ENCODE data around the gene PCED1B. TPM values are rescaled to one million over a fixed set of nuclear protein-coding genes. Genes with fewer than 3 reads are reported as not detected.

The PCED1B gene
- total RNA-seq, 1 donor from 2014 or later = 65.4 TPM

- ATAC-seq (ENCODE audit: low read depth) (no peak), DNase-seq (no peak)
- intact Hi-C loops (cut with micrococcal nuclease) = no loop called here
- no peaks in the 10 kb centered on the region for H3K9me3 Mint-ChIP-seq
- H3K4me3 Mint-ChIP-seq = no peak overlapping the region
- no peak overlapping the region for H3K27ac Mint-ChIP-seq
- ChIA-PET CTCF (no interaction called here), POLR2A (no interaction called here)
- H3K36me3 Mint-ChIP-seq (ENCODE audit: low read depth) = no peaks in the 10 kb centered on the region
- no peak for TF ChIP-seq CTCF (IDR thresholded peaks at IDR 0.05)
- H3K4me1 Mint-ChIP-seq = peaks cover 6% of the 10 kb centered on the region
- no peaks in the 10 kb centered on the region for H3K27me3 Mint-ChIP-seq
Measured at GRCh38 chr12:47124451-47124850, 45.0 kb downstream of the PCED1B start.

- no peak for TF ChIP-seq CTCF (IDR thresholded peaks at IDR 0.05)
- Mint-ChIP-seq H3K9me3 (no peaks in the 10 kb centered on the region), H3K36me3 (ENCODE audit: low read depth) (no peaks in the 10 kb centered on the region), H3K27ac (no peak overlapping the region), H3K4me3 (no peak overlapping the region), H3K27me3 (no peaks in the 10 kb centered on the region), H3K4me1 (peaks cover 6% of the 10 kb centered on the region)
- no peak for DNase-seq
- POLR2A ChIA-PET = no interaction called here
- ATAC-seq (ENCODE audit: low read depth) = no peak
- intact Hi-C loops (cut with micrococcal nuclease) = no loop called here
- CTCF ChIA-PET = no interaction called here
Measured at GRCh38 chr12:47126246-47126645, 46.8 kb downstream of the PCED1B start.

DNA sequence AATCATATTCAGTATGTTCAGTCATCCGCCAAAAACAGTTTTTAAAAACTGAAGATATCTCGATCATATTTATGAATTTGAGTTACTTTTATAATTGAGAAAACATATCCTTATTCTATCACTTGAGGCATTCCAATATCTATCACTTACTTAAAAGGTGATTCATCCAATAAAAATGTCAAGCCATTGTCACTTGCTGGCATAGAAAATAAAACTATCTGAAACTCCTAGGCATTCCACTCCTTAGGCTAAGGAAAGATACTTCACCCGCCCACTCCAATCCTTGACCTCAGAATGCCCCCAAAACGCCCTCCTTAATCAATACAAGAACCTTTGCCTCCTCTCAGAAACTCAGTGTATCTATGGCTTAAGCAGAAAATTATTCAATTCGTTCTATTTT, 51.6 kb downstream of the PCED1B start:
- H3K4me1 Mint-ChIP-seq = peaks cover 19% of the 10 kb centered on the region
- POLR2A ChIA-PET = no interaction called here
- peaks cover 9% of the 10 kb centered on the region for H3K36me3 Mint-ChIP-seq (ENCODE audit: low read depth)
- DNase-seq = no peak
- CTCF ChIA-PET = no interaction called here
- no peaks in the 10 kb centered on the region for H3K27me3 Mint-ChIP-seq
- no peak overlapping the region for H3K4me3 Mint-ChIP-seq
- TF ChIP-seq CTCF (IDR thresholded peaks at IDR 0.05) = no peak
- no peaks in the 10 kb centered on the region for H3K9me3 Mint-ChIP-seq
- no peak overlapping the region for H3K27ac Mint-ChIP-seq
- intact Hi-C loops (cut with micrococcal nuclease) = no loop called here
- ATAC-seq (ENCODE audit: low read depth) = no peak

DNA sequence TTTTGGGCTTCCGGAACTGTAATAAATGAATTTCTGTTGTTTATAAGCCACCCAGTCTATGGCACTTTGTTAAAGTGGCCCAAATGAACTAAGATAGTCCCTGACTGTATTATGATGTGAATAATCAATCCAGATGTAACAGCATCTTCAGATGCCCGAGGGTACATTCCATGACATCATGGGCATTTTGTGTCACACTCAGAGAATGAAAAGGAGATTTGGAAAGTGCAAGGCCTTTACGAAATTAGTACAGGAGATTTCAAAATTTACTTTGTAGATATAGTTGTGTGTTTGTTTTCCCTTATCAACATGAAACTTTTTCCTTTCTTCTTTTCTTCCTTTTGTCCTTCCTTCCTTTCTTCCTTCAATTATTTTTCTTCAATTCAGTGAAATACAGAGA, 54.6 kb downstream of the PCED1B start:
- Mint-ChIP-seq H3K27ac (no peak overlapping the region), H3K36me3 (ENCODE audit: low read depth) (peaks cover 9% of the 10 kb centered on the region), H3K4me3 (no peak overlapping the region), H3K4me1 (peaks cover 16% of the 10 kb centered on the region), H3K27me3 (no peaks in the 10 kb centered on the region), H3K9me3 (no peaks in the 10 kb centered on the region)
- DNase-seq (no peak), ATAC-seq (ENCODE audit: low read depth) (no peak)
- no peak for TF ChIP-seq CTCF (IDR thresholded peaks at IDR 0.05)
- ChIA-PET CTCF (no interaction called here), POLR2A (interaction anchor here (0.6 kb wide), 1 partner anchor 273 kb away, joined by 5 read pairs; no protein-coding TSS in a partner anchor)
- intact Hi-C loops (cut with micrococcal nuclease) = no loop called here

DNA sequence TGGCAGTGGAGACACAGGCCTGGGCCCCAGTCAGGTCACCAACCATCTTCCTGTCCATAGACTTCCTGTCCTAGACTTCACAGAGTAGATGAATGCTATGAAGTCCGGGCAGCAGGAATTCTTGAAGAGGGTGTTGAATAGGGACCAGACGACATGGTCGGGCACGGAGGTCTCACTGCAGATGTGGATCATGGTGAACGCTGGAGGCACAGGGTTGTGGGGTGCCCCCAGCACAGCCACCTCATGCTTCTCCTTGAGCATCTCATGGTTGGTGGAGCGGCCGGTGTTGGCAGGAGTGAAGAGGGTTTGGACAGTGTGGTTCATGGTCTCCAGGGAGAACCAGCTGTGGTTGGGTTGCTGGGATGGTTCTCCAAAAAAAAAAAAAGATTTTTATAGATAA, 56.2 kb downstream of the PCED1B start:
- intact Hi-C loops (cut with micrococcal nuclease) = no loop called here
- no peaks in the 10 kb centered on the region for H3K9me3 Mint-ChIP-seq
- no peak overlapping the region for H3K27ac Mint-ChIP-seq
- ChIA-PET CTCF (no interaction called here), POLR2A (interaction anchor here (0.7 kb wide), 1 partner anchor 50 kb away, joined by 4 read pairs; no protein-coding TSS in a partner anchor)
- no peaks in the 10 kb centered on the region for H3K27me3 Mint-ChIP-seq
- H3K4me3 Mint-ChIP-seq = no peak overlapping the region
- no peak for DNase-seq
- ATAC-seq (ENCODE audit: low read depth) = no peak
- peaks cover 11% of the 10 kb centered on the region for H3K36me3 Mint-ChIP-seq (ENCODE audit: low read depth)
- TF ChIP-seq CTCF (IDR thresholded peaks at IDR 0.05) = no peak
- H3K4me1 Mint-ChIP-seq = peaks cover 19% of the 10 kb centered on the region

All from activated B cell treated with CpG ODN at 0.5 μM for 24 hours (primary cell).